GM13977 (cell line): ENCODE data around the gene SIRT2.

ENCODE experiments used
- DNase-seq: peaks from one replicate; pipeline ENCODE4 v3.0.0; 2012; ENCODE audit warnings: low spot score
- CTCF ChIP-seq: IDR thresholded peaks from 2 replicates; pipeline ENCODE4 v1.5.1; 2012; ENCODE audit warnings: mild to moderate bottlenecking, control low read depth; ENCODE audit not compliant: insufficient read depth; ENCODE audit errors: extremely low read depth, missing control alignments
- in situ Hi-C: fragments of 300-500 bp; cut with MboI; formaldehyde crosslinking; loops from one replicate; pipeline ENCODE4 v1.12.0; 2022; ENCODE audit warnings: low sequenced_read_pairs, low pct_unique_long_range_greater_than_20kb, mixed read lengths, inconsistent platforms; ENCODE audit not compliant: unreplicated experiment

SIRT2 gene

GRCh38 chr19:38929929-38930775 is 30.7 kb upstream of the SIRT2 start, which contains the start of gene SARS2:
Gene SARS2, minus strand, starts transcription at chr19:38930763. Its CDS starts 27 bp downstream, at chr19:38930736.
- in situ Hi-C loops, result loop anchor here (25.0 kb wide), 1 partner anchor 518 kb away; the partner anchor contains the start of gene FAM98C
- DNase-seq, result peak; percentile 97

GRCh38 chr19:38928391-38929001 is 29.1 kb upstream of the SIRT2 start:
- DNase-seq, result no peak
- in situ Hi-C loops, result loop anchor here (25.0 kb wide), 1 partner anchor 516 kb away; the partner anchor contains the start of gene FAM98C
- no peak for TF ChIP-seq CTCF

More at GRCh38 chr19:38929929-38930775, 30.7 kb upstream of the SIRT2 start, which contains the start of gene SARS2:
- peak; percentile 91 for TF ChIP-seq CTCF

GRCh38 chr19:38924388-38924787 is 25.0 kb upstream of the SIRT2 start:
- in situ Hi-C loops, result loop anchor here (25.0 kb wide), 1 partner anchor 187 kb away; the partner anchor contains the start of gene CAPN12
- TF ChIP-seq CTCF, result no peak
- no peak for DNase-seq

- DNase-seq, result no peak
- TF ChIP-seq CTCF, result no peak
- in situ Hi-C loops, result loop anchor here (25.0 kb wide), 1 partner anchor 185 kb away; the partner anchor contains the start of gene CAPN12
Measured at GRCh38 chr19:38922482-38922881, 23.1 kb upstream of the SIRT2 start.

- no peak for TF ChIP-seq CTCF
- DNase-seq, result no peak
- in situ Hi-C loops, result loop anchor here (25.0 kb wide), 1 partner anchor 184 kb away; the partner anchor contains the start of gene CAPN12
Measured at GRCh38 chr19:38921420-38922274, 22.2 kb upstream of the SIRT2 start.
